CD14-positive monocyte (primary cell): ENCODE measurements around the gene FNDC7. TPM values are rescaled to one million over a fixed set of nuclear protein-coding genes. Genes with fewer than 3 reads are reported as not detected.

Source experiments
- DNase-seq, 3 donors: peaks; one replicate each; pipeline ENCODE4 v3.0.0-alpha.2; 2011 to 2022
- H2AFZ ChIP-seq: 2 replicates; pipeline ENCODE4 v1.6.0; 2012; ENCODE audit warnings: mild to moderate bottlenecking, low read depth, low read length, inconsistent platforms; ENCODE audit not compliant: insufficient read depth, poor library complexity, severe bottlenecking
- H3K27ac ChIP-seq, 2 donors: 1 replicate in 1 of 2; 2 replicates in 1 of 2; pipeline ENCODE4 v1.5.1; 2012 to 2013; ENCODE audit warnings: low read length in 2 of 2, control low read depth in 1 of 2, inconsistent platforms in 1 of 2, low read depth in 1 of 2, mild to moderate bottlenecking in 1 of 2
- H3K27me3 ChIP-seq, 2 donors: one replicate each; pipeline versions ENCODE4 v1.6.0 to v1.6.1; 2011 to 2013; ENCODE audit warnings: low read length in 2 of 2; ENCODE audit not compliant: control insufficient read depth in 2 of 2, insufficient read depth in 2 of 2
- H3K36me3 ChIP-seq, 2 donors: replicated peaks in 1 of 2; 1 replicate in 1 of 2; 2 replicates in 1 of 2; pipeline versions ENCODE4 v1.5.1 to v1.6.1; 2012 to 2013; ENCODE audit warnings: low read length in 2 of 2, control low read depth in 1 of 2, inconsistent platforms in 1 of 2, mild to moderate bottlenecking in 1 of 2; ENCODE audit not compliant: insufficient read depth in 2 of 2, control insufficient read depth in 1 of 2
- H3K4me1 ChIP-seq, 2 donors: 1 replicate in 1 of 2; 2 replicates in 1 of 2; pipeline versions ENCODE4 v1.5.1 to v1.6.1; 2012 to 2013; ENCODE audit warnings: low read length in 2 of 2, control low read depth in 1 of 2, inconsistent platforms in 1 of 2, mild to moderate bottlenecking in 1 of 2, moderate library complexity in 1 of 2; ENCODE audit not compliant: insufficient read depth in 2 of 2, control insufficient read depth in 1 of 2
- H3K4me2 ChIP-seq: replicated peaks from 2 replicates; pipeline ENCODE3; 2012; ENCODE audit warnings: low read length, moderate library complexity, mild to moderate bottlenecking; ENCODE audit not compliant: poor library complexity, severe bottlenecking; ENCODE audit errors: extremely low read depth
- H3K4me3 ChIP-seq, 3 experiments: fragments of 200-600 bp in 1 of 3; sonication (generic) in 1 of 3; replicated peaks in 1 of 3; 1 replicate in 2 of 3; 2 replicates in 1 of 3; pipeline ENCODE4 v1.5.1; 2011 to 2013; ENCODE audit warnings: low read length in 3 of 3, mild to moderate bottlenecking in 3 of 3, control low read depth in 2 of 3, low read depth in 2 of 3, inconsistent platforms in 1 of 3, moderate library complexity in 1 of 3
- H3K79me2 ChIP-seq: 2 replicates; pipeline ENCODE4 v1.6.0; 2012; ENCODE audit warnings: mild to moderate bottlenecking, control low read depth, inconsistent platforms, low read length, moderate library complexity; ENCODE audit not compliant: insufficient read depth
- H3K9ac ChIP-seq: 2 replicates; pipeline ENCODE4 v1.6.0; 2017; ENCODE audit warnings: low read length, mild to moderate bottlenecking; ENCODE audit not compliant: insufficient read depth, poor library complexity, severe bottlenecking
- H3K9me3 ChIP-seq, 2 donors: replicated peaks in 1 of 2; 1 replicate in 1 of 2; 2 replicates in 1 of 2; pipeline versions ENCODE4 v1.5.1 to v1.6.1; 2012 to 2013; ENCODE audit warnings: low read length in 2 of 2, control low read depth in 1 of 2; ENCODE audit not compliant: control insufficient read depth in 1 of 2, insufficient read depth in 1 of 2
- H4K20me1 ChIP-seq: 2 replicates; pipeline ENCODE4 v1.6.0; 2012; ENCODE audit warnings: mild to moderate bottlenecking, low read length, control low read depth, moderate library complexity; ENCODE audit not compliant: insufficient read depth
- H3K27ac Mint-ChIP-seq, 7 donors: one replicate each; pipeline ENCODE4 v1.8.0; 2020; ENCODE audit warnings: mild to moderate bottlenecking in 7 of 7, mixed read lengths in 7 of 7, moderate library complexity in 6 of 7, inconsistent platforms in 2 of 7
- H3K27me3 Mint-ChIP-seq, 3 donors: one replicate each; pipeline ENCODE4 v1.8.0; 2021 to 2022; ENCODE audit warnings: low read depth in 3 of 3, mild to moderate bottlenecking in 3 of 3, mixed read lengths in 3 of 3, moderate library complexity in 3 of 3, inconsistent platforms in 1 of 3
- H3K36me3 Mint-ChIP-seq, 2 donors: one replicate each; pipeline ENCODE4 v1.8.0; 2020; ENCODE audit warnings: mixed read lengths in 2 of 2, inconsistent platforms in 1 of 2, mild to moderate bottlenecking in 1 of 2
- H3K4me1 Mint-ChIP-seq: one replicate; pipeline ENCODE4 v1.8.0; 2020; ENCODE audit warnings: mild to moderate bottlenecking, mixed read lengths
- H3K4me3 Mint-ChIP-seq, 2 donors: one replicate each; pipeline ENCODE4 v1.8.0; 2020; ENCODE audit warnings: mild to moderate bottlenecking in 2 of 2, mixed read lengths in 2 of 2, moderate library complexity in 1 of 2
- H3K9me3 Mint-ChIP-seq, 7 donors: one replicate each; pipeline ENCODE4 v1.8.0; 2020 to 2022; ENCODE audit warnings: mixed read lengths in 7 of 7, mild to moderate bottlenecking in 6 of 7, moderate library complexity in 6 of 7, inconsistent platforms in 2 of 7
- CTCF ChIP-seq: fragments of 200-600 bp; IDR thresholded peaks from one replicate; pipeline ENCODE4 v1.8.0; 2022; ENCODE audit warnings: antibody characterized with exemption, mild to moderate bottlenecking
- whole genome bisulfite sequencing: methylation state at CpG from one replicate; pipeline ENCODE4 v1.1.5; 2013; ENCODE audit warnings: missing lambda C conversion rate; ENCODE audit not compliant: insufficient coverage; 5-methylcytosine and 5-hydroxymethylcytosine counted together
- intact Hi-C, 2 donors: fragments of 100-400 bp; cut with micrococcal nuclease; formaldehyde crosslinking; loops; one replicate each; pipeline versions ENCODE4 v1.15.0 to v1.15.1; 2023
- polyA plus RNA-seq, 3 donors: library from polyadenylated mRNA; depleted of rRNA in 1 of 3; unstranded in 2 of 3; stranded (reverse) in 1 of 3; fragments of 300-500 nt in 2 of 3; fragments of >200 nt in 1 of 3; fragmentation: Illumina TruSeq in 2 of 3; gene quantifications; 1 replicate in 2 of 3; 2 replicates in 1 of 3; pipeline ENCODE4 v1.2.3, GENCODE V29; 2012 to 2021

Gene FNDC7
- polyA plus RNA-seq, 3 donors = 0.07 TPM; not detected in 2

- Histone ChIP-seq H3K9me3 (peaks cover 14 to 31% of the 10 kb centered on the region in 2 donors), H3K27ac (no peak overlapping the region), H3K4me3 (no peak overlapping the region), H3K4me1 (no peaks in the 10 kb centered on the region), H4K20me1 (no peaks in the 10 kb centered on the region), H3K9ac (no peak overlapping the region), H3K27me3 (no peaks in the 10 kb centered on the region), H2AFZ (no peak overlapping the region), H3K79me2 (no peaks in the 10 kb centered on the region), H3K4me2 (no peak overlapping the region), H3K36me3 (peaks cover 81 to 98% of the 10 kb centered on the region in 2 donors)
- no peak overlapping the region for H3K27ac Mint-ChIP-seq
- peaks cover 83 to 98% of the 10 kb centered on the region in 2 donors for H3K36me3 Mint-ChIP-seq
- no peaks in the 10 kb centered on the region for H3K27me3 Mint-ChIP-seq
- DNase-seq = no peak
- H3K9me3 Mint-ChIP-seq = peaks cover 17 to 27% (median 24%) of the 10 kb centered on the region in 7 donors
- no peak for TF ChIP-seq CTCF
- no peak overlapping the region for H3K4me3 Mint-ChIP-seq
- no peaks in the 10 kb centered on the region for H3K4me1 Mint-ChIP-seq
- intact Hi-C loops = no loop called here
- WGBS = 98% methylated on average over 5 of the region's 6 CpGs
Measured at GRCh38 chr1:108785264-108785663, 72.6 kb downstream of the FNDC7 start.

- H3K4me3 Mint-ChIP-seq = no peak overlapping the region
- Histone ChIP-seq H3K9ac (no peak overlapping the region), H2AFZ (no peak overlapping the region), H3K27me3 (no peaks in the 10 kb centered on the region), H3K27ac (no peak overlapping the region), H4K20me1 (no peaks in the 10 kb centered on the region), H3K4me2 (no peak overlapping the region), H3K4me1 (no peaks in the 10 kb centered on the region), H3K79me2 (no peaks in the 10 kb centered on the region), H3K9me3 (peaks cover 14 to 31% of the 10 kb centered on the region in 2 donors), H3K4me3 (no peak overlapping the region), H3K36me3 (peaks cover 82 to 98% of the 10 kb centered on the region in 2 donors)
- WGBS = no CpG with 5 or more reads among the region's 2 CpGs
- no peaks in the 10 kb centered on the region for H3K27me3 Mint-ChIP-seq
- H3K9me3 Mint-ChIP-seq = peaks cover 17 to 28% (median 24%) of the 10 kb centered on the region in 7 donors
- DNase-seq = no peak
- H3K4me1 Mint-ChIP-seq = no peaks in the 10 kb centered on the region
- H3K27ac Mint-ChIP-seq = peak overlapping the region in 1 of 7 donors; percentile 51
- intact Hi-C loops = no loop called here
- no peak for TF ChIP-seq CTCF
- H3K36me3 Mint-ChIP-seq = peaks cover 84 to 98% of the 10 kb centered on the region in 2 donors
Measured at GRCh38 chr1:108785880-108786279, 73.2 kb downstream of the FNDC7 start.
